GM20000 (cell line): ENCODE data around the gene APOD.

ENCODE experiments used
- DNase-seq: peaks from one replicate; pipeline ENCODE4 v3.0.0; 2012; ENCODE audit warnings: low spot score
- TF ChIP-seq, protein P1 (sequence below): IDR thresholded peaks from 2 replicates; pipeline ENCODE4 v1.5.1; 2012; ENCODE audit warnings: mild to moderate bottlenecking, control low read depth; ENCODE audit errors: extremely low read depth, missing control alignments

APOD gene

DNA sequence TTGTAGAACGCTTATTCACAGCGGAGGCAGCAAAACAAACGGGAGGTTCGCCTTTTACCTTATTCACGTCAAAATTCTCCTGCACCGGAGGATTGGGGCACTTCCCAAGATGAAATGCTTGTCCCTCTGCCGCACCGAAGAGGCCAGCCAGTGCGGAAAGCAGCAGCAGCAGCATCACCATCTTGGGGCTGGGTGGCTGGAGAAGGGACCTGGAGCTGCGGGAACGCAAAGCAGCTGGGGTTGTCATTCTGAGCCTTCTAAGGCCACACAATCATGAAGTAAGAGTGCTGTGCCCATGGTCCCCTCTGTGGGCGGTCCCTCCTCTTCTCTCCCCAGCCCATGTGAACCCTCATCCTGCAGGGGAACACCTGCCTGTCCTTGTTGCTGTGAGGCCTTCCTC is 4.5 kb downstream of the APOD start:
- TF ChIP-seq, protein P1, sequence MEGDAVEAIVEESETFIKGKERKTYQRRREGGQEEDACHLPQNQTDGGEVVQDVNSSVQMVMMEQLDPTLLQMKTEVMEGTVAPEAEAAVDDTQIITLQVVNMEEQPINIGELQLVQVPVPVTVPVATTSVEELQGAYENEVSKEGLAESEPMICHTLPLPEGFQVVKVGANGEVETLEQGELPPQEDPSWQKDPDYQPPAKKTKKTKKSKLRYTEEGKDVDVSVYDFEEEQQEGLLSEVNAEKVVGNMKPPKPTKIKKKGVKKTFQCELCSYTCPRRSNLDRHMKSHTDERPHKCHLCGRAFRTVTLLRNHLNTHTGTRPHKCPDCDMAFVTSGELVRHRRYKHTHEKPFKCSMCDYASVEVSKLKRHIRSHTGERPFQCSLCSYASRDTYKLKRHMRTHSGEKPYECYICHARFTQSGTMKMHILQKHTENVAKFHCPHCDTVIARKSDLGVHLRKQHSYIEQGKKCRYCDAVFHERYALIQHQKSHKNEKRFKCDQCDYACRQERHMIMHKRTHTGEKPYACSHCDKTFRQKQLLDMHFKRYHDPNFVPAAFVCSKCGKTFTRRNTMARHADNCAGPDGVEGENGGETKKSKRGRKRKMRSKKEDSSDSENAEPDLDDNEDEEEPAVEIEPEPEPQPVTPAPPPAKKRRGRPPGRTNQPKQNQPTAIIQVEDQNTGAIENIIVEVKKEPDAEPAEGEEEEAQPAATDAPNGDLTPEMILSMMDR, result no peak
- no peak for DNase-seq

GRCh38 chr3:195578565-195578964 is 5.2 kb downstream of the APOD start:
- TF ChIP-seq, protein P1, result no peak
- DNase-seq, result no peak

GRCh38 chr3:195577645-195578177 is 6.0 kb downstream of the APOD start:
- TF ChIP-seq, protein P1, result no peak
- no peak for DNase-seq

DNA sequence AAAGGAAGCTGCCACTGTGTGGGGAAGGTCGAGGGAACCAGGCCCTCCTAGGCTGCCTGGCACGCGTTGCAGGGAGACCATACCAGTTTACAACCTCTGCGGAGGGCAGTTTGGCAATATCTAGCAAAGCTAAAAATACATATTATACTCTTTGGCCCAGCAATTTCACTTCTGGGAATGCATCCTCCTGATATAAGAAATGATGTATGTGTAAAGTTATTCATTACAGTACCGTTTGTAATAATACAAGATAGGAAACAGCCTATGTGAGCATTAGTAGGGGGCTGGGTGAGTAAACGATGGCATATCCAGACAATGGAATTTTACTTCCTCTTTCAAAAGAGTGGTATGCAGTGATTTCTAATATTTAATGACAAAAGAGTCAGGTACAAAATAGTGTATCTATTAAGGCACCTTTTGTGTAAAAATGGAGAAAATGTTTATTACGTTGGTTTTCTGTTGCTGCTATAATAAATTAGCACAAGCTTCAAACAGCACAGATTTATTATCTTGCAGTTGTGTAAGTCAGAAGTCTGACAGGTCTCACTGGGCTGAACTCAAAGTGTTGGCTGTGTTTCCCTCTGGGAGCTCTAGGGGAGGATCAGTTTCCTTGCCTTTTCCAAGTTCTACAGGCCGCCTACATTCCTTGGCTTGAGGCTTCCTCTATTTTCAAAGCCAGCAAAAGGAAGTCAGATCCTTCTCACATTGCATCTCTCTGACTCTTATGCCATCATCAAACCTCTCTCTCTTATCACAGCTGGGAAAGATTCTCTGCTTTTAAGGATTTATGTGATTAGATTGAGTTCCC is 9.0 kb downstream of the APOD start:
- TF ChIP-seq, protein P1, result no peak
- no peak for DNase-seq

- TF ChIP-seq, protein P1, result no peak
Observed at GRCh38 chr3:195573611-195574496, 9.9 kb downstream of the APOD start.

DNA sequence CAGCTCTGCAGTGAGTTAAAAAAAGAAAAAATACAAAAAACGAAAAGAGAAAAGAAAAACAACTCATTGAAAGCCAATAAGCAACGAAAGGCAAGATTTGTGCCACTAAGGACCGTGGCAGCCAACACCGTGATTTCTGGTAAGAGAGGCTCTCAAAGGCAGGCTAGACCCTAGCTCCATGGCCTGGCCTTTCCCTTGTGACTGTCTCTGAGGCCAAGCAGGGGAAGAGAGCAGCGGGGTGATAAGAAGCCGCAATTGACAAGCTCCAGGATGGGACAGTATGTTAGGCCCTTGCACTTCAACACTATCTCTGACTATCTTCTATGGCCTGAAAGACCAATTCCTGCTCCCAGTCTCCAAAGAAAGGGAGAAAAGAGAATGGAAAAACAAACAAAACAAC is 12.4 kb downstream of the APOD start:
- TF ChIP-seq, protein P1, result no peak
- DNase-seq, result no peak

More at GRCh38 chr3:195573611-195574496, 9.9 kb downstream of the APOD start:
- no peak for DNase-seq

- no peak for DNase-seq
- TF ChIP-seq, protein P1, result no peak
Observed at GRCh38 chr3:195570912-195571311, 12.8 kb downstream of the APOD start.
